Upper lobe of right lung (tissue), 1 donor: ENCODE results near the gene INTS1. TPM values are rescaled to one million over a fixed set of nuclear protein-coding genes. Genes with fewer than 3 reads are reported as not detected.

Experiments used
- ATAC-seq: fragments of 200-7000 bp; cut with Tn5 transposase; one replicate; pipeline ENCODE4 v1.9.1; 2020; ENCODE audit warnings: mild to moderate bottlenecking, moderate library complexity
- DNase-seq: peaks from one replicate; pipeline ENCODE4 v3.0.0-alpha.2; 2020
- H3K27ac ChIP-seq: fragments of 200-600 bp; one replicate; pipeline ENCODE4 v1.8.0; 2022
- H3K27me3 ChIP-seq: fragments of 200-600 bp; one replicate; pipeline ENCODE4 v1.8.0; 2022; ENCODE audit warnings: mild to moderate bottlenecking
- H3K36me3 ChIP-seq: fragments of 200-600 bp; one replicate; pipeline ENCODE4 v1.8.0; 2022
- H3K4me1 ChIP-seq: fragments of 200-600 bp; one replicate; pipeline ENCODE4 v1.8.0; 2022
- H3K4me3 ChIP-seq: fragments of 200-600 bp; one replicate; pipeline ENCODE4 v1.8.0; 2022; ENCODE audit warnings: mild to moderate bottlenecking
- H3K9me3 ChIP-seq: fragments of 200-600 bp; one replicate; pipeline ENCODE4 v1.8.0; 2022
- intact Hi-C: fragments of 100-400 bp; cut with DNase I; formaldehyde crosslinking; loops from one replicate; pipeline ENCODE4 v1.11.0; 2022
- total RNA-seq: library from RNA; stranded (reverse); fragmentation: NEBNext Ultra II Directional; extraction: Animal tissue kit (Norgen Biotek cat#: 25700); gene quantifications from one replicate; pipeline ENCODE4 v1.2.1, GENCODE V29; 2021
- TF ChIP-seq, protein P1 (sequence below): fragments of 200-600 bp; IDR thresholded peaks from one replicate; pipeline ENCODE4 v1.8.0; 2022; ENCODE audit warnings: antibody characterized with exemption
- donor health status: DM: no; HTN: yes; CAD: no; lungs with severe emphysema.

The INTS1 gene
- total RNA-seq, 1 donor from 2014 or later, result 49.2 TPM

GRCh38 chr7:1536743-1537534 lies 32.8 kb upstream of the INTS1 start:
- Histone ChIP-seq H3K4me3 (peak overlapping the region; percentile 55), H3K27me3 (no peaks in the 10 kb centered on the region), H3K9me3 (no peaks in the 10 kb centered on the region), H3K27ac (peak overlapping the region; percentile 88), H3K36me3 (peaks cover 29% of the 10 kb centered on the region), H3K4me1 (peaks cover 45% of the 10 kb centered on the region)
- peak; percentile 95 for DNase-seq
- peak; percentile 82 for ATAC-seq
- TF ChIP-seq, protein P1, sequence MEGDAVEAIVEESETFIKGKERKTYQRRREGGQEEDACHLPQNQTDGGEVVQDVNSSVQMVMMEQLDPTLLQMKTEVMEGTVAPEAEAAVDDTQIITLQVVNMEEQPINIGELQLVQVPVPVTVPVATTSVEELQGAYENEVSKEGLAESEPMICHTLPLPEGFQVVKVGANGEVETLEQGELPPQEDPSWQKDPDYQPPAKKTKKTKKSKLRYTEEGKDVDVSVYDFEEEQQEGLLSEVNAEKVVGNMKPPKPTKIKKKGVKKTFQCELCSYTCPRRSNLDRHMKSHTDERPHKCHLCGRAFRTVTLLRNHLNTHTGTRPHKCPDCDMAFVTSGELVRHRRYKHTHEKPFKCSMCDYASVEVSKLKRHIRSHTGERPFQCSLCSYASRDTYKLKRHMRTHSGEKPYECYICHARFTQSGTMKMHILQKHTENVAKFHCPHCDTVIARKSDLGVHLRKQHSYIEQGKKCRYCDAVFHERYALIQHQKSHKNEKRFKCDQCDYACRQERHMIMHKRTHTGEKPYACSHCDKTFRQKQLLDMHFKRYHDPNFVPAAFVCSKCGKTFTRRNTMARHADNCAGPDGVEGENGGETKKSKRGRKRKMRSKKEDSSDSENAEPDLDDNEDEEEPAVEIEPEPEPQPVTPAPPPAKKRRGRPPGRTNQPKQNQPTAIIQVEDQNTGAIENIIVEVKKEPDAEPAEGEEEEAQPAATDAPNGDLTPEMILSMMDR, result no peak
- intact Hi-C loops, result no loop called here

DNA sequence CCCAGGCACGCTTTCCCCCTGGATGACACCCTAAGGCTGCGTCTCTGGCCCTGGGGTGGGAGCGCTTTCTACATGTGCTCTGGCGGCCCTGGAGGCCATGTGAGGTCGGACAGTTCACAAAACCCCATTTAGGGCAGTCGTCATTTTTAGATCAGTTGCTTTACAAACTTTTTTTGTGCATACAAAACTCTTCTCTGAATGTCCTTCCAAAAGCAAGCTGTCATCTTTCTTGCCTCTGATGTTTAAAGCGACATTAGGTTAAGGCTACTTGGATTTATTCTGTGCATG lies 32.2 kb upstream of the INTS1 start:
- no peaks in the 10 kb centered on the region for H3K27me3 ChIP-seq
- peaks cover 49% of the 10 kb centered on the region for H3K4me1 ChIP-seq
- no peak for ATAC-seq
- H3K9me3 ChIP-seq, result no peaks in the 10 kb centered on the region
- H3K27ac ChIP-seq, result peak overlapping the region; percentile 88
- TF ChIP-seq, protein P1, result no peak
- intact Hi-C loops, result no loop called here
- peaks cover 25% of the 10 kb centered on the region for H3K36me3 ChIP-seq
- no peak for DNase-seq
- peak overlapping the region; percentile 55 for H3K4me3 ChIP-seq

GRCh38 chr7:1535701-1536454 lies 31.7 kb upstream of the INTS1 start:
- DNase-seq, result no peak
- peak overlapping the region; percentile 88 for H3K27ac ChIP-seq
- H3K4me3 ChIP-seq, result no peak overlapping the region
- TF ChIP-seq, protein P1, result no peak
- H3K27me3 ChIP-seq, result no peaks in the 10 kb centered on the region
- peaks cover 49% of the 10 kb centered on the region for H3K4me1 ChIP-seq
- H3K36me3 ChIP-seq, result peaks cover 20% of the 10 kb centered on the region
- no peaks in the 10 kb centered on the region for H3K9me3 ChIP-seq
- intact Hi-C loops, result no loop called here
- no peak for ATAC-seq

- H3K9me3 ChIP-seq, result no peaks in the 10 kb centered on the region
- intact Hi-C loops, result no loop called here
- TF ChIP-seq, protein P1, result no peak
- H3K36me3 ChIP-seq, result peaks cover 12% of the 10 kb centered on the region
- no peak overlapping the region for H3K4me3 ChIP-seq
- H3K4me1 ChIP-seq, result peaks cover 49% of the 10 kb centered on the region
- H3K27me3 ChIP-seq, result no peaks in the 10 kb centered on the region
- DNase-seq (no peak), ATAC-seq (no peak)
- no peak overlapping the region for H3K27ac ChIP-seq
Measured at GRCh38 chr7:1535100-1535458, 30.9 kb upstream of the INTS1 start.

DNA sequence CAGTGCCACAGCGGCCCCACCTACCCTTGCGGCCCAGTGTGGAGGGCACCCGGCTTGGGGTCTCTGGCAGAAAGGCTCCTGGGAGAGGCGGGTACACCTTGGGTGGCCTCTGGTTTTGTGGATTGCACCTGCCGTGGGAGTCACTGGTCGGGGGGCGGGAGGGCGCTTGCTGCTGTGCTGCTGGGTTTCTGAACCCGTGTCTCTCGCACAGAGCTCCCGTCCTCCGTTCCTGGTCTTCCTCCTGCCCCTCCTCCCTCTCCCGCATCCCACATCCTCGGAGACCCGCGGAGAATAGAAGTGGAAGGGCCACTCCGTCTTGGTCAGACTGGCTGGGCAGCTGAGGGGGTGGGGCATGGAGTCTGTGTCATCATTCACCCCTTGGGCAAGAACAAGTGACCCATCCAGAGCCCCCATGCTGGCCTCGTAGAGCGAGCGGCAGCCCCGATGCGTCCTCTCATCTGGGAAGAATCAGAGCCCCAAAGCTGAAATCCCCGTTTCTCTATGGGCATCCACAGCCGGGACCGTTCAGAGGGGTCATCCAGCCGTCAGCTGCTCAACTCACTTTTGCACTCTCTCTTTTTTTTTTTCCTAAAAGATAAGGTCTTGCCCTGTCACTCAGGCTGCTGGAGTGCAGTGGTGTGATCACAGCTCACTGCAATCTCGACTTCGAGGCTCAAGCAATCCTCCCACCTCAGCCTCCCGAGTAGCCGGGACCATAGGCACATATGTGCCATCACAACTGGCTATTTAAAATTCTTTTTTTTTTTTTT lies 30.3 kb upstream of the INTS1 start:
- Histone ChIP-seq H3K4me1 (peaks cover 49% of the 10 kb centered on the region), H3K4me3 (no peak overlapping the region), H3K27ac (peak overlapping the region; percentile 91), H3K27me3 (no peaks in the 10 kb centered on the region), H3K36me3 (peaks cover 6% of the 10 kb centered on the region), H3K9me3 (no peaks in the 10 kb centered on the region)
- DNase-seq (no peak), ATAC-seq (no peak)
- intact Hi-C loops, result no loop called here
- TF ChIP-seq, protein P1, result no peak
